KMS-11 (cell line): Measurements from ENCODE around the gene MIR17HG.

Source experiments
- H2AFZ ChIP-seq: fragments of 200-600 bp; sonication (generic); 2 replicates; pipeline ENCODE4 v1.6.1; 2016; ENCODE audit warnings: antibody characterized with exemption, mixed run types, low read depth
- H3K27ac ChIP-seq: fragments of 200-600 bp; sonication (generic); 2 replicates; pipeline ENCODE4 v1.6.1; 2016; ENCODE audit warnings: mild to moderate bottlenecking, mixed run types
- H3K27me3 ChIP-seq: fragments of 200-600 bp; sonication (generic); 2 replicates; pipeline ENCODE4 v1.6.1; 2017; ENCODE audit warnings: mild to moderate bottlenecking, low read depth, mixed run types, moderate library complexity; ENCODE audit not compliant: insufficient read depth
- H3K36me3 ChIP-seq: fragments of 200-600 bp; sonication (generic); 2 replicates; pipeline ENCODE4 v1.6.1; 2017; ENCODE audit warnings: mild to moderate bottlenecking, mixed run types; ENCODE audit not compliant: insufficient read depth
- H3K4me1 ChIP-seq: fragments of 200-600 bp; sonication (generic); 2 replicates; pipeline ENCODE4 v1.6.1; 2016; ENCODE audit warnings: mild to moderate bottlenecking, low read depth, mixed run types; ENCODE audit not compliant: poor library complexity, severe bottlenecking
- H3K4me2 ChIP-seq: fragments of 200-600 bp; sonication (generic); 2 replicates; pipeline ENCODE4 v1.7.0; 2016; ENCODE audit warnings: mild to moderate bottlenecking, mixed run types
- H3K4me3 ChIP-seq: fragments of 200-600 bp; sonication (generic); IDR thresholded peaks from 2 replicates; pipeline ENCODE4 v1.6.1; 2017; ENCODE audit warnings: low read depth, low read length, mixed read lengths; ENCODE audit not compliant: insufficient read depth
- H3K79me2 ChIP-seq: fragments of 200-600 bp; sonication (generic); 2 replicates; pipeline ENCODE4 v1.6.1; 2016; ENCODE audit warnings: low read depth, mixed run types; ENCODE audit not compliant: insufficient read depth
- H3K9ac ChIP-seq: fragments of 200-600 bp; sonication (generic); 2 replicates; pipeline ENCODE4 v1.6.1; 2016; ENCODE audit warnings: mild to moderate bottlenecking, mixed run types
- H4K20me1 ChIP-seq: fragments of 200-600 bp; sonication (generic); 2 replicates; pipeline ENCODE4 v1.6.1; 2016; ENCODE audit warnings: mild to moderate bottlenecking, mixed run types; ENCODE audit not compliant: insufficient read depth
- CTCF ChIP-seq: fragments of 200-600 bp; sonication (generic); conservative IDR thresholded peaks from 2 replicates; pipeline ENCODE4 v1.6.1; 2017; ENCODE audit warnings: low read depth, mild to moderate bottlenecking, antibody characterized with exemption, low read length, moderate library complexity, mixed read lengths

Gene MIR17HG

GRCh38 chr13:91383836-91384235 lies 36.3 kb downstream of the MIR17HG start:
- TF ChIP-seq CTCF, result no peak
- H3K9ac ChIP-seq, result no peak overlapping the region
- H3K4me3 ChIP-seq, result no peak overlapping the region
- H3K27me3 ChIP-seq, result no peaks in the 10 kb centered on the region
- no peaks in the 10 kb centered on the region for H3K4me1 ChIP-seq
- H3K79me2 ChIP-seq, result no peaks in the 10 kb centered on the region
- H3K27ac ChIP-seq, result no peak overlapping the region
- H3K4me2 ChIP-seq, result no peak overlapping the region
- H2AFZ ChIP-seq, result no peak overlapping the region
- H3K36me3 ChIP-seq, result no peaks in the 10 kb centered on the region
- H4K20me1 ChIP-seq, result no peaks in the 10 kb centered on the region

- no peak overlapping the region for H3K27ac ChIP-seq
- no peaks in the 10 kb centered on the region for H3K27me3 ChIP-seq
- no peak overlapping the region for H3K4me3 ChIP-seq
- no peaks in the 10 kb centered on the region for H3K4me1 ChIP-seq
- H3K36me3 ChIP-seq, result no peaks in the 10 kb centered on the region
- H3K4me2 ChIP-seq, result no peak overlapping the region
- no peaks in the 10 kb centered on the region for H4K20me1 ChIP-seq
- TF ChIP-seq CTCF, result no peak
- no peaks in the 10 kb centered on the region for H3K79me2 ChIP-seq
- no peak overlapping the region for H3K9ac ChIP-seq
- no peak overlapping the region for H2AFZ ChIP-seq
Measured at GRCh38 chr13:91384896-91385295, 37.4 kb downstream of the MIR17HG start.

- Histone ChIP-seq H4K20me1 (no peaks in the 10 kb centered on the region), H2AFZ (no peak overlapping the region), H3K4me1 (no peaks in the 10 kb centered on the region), H3K27me3 (no peaks in the 10 kb centered on the region), H3K4me2 (no peak overlapping the region), H3K9ac (no peak overlapping the region), H3K36me3 (no peaks in the 10 kb centered on the region), H3K79me2 (no peaks in the 10 kb centered on the region), H3K4me3 (no peak overlapping the region), H3K27ac (no peak overlapping the region)
- TF ChIP-seq CTCF, result no peak
Measured at GRCh38 chr13:91389186-91389585, 41.7 kb downstream of the MIR17HG start.

DNA sequence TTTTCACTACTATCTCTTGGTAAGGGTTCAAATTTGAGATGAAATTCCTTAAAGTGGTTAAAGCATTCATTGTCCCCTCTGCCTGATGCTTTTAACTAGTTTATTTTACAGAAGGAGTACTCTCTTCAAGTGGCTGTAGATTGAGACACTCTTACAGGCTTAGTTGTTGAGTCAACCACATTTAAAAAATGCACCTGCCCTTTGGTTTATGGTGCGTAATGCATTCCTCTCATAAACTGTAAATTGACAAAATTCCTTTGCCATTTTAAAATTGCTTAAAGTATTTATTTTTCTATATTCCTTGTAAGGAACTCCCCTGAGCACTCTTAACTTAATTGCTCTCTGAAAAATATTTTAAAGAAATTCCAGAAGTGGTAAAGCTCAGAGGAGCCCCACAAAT lies 50.1 kb downstream of the MIR17HG start:
- Histone ChIP-seq H3K4me2 (no peak overlapping the region), H2AFZ (no peak overlapping the region), H3K4me1 (no peaks in the 10 kb centered on the region), H3K4me3 (no peak overlapping the region), H4K20me1 (no peaks in the 10 kb centered on the region), H3K27ac (no peak overlapping the region), H3K27me3 (no peaks in the 10 kb centered on the region), H3K79me2 (no peaks in the 10 kb centered on the region), H3K9ac (no peak overlapping the region), H3K36me3 (no peaks in the 10 kb centered on the region)
- TF ChIP-seq CTCF, result no peak
